Measurements from ENCODE around the gene GRIN2A. TPM values are rescaled to one million over a fixed set of nuclear protein-coding genes. Genes with fewer than 3 reads are reported as not detected.

GRIN2A gene
- total and polyA plus RNA-seq, 2 of the 8 experiments (the other 6 are each of a cell fraction or from before 2014, with no cell fraction given), result 0.18 to 1.8 TPM

DNA sequence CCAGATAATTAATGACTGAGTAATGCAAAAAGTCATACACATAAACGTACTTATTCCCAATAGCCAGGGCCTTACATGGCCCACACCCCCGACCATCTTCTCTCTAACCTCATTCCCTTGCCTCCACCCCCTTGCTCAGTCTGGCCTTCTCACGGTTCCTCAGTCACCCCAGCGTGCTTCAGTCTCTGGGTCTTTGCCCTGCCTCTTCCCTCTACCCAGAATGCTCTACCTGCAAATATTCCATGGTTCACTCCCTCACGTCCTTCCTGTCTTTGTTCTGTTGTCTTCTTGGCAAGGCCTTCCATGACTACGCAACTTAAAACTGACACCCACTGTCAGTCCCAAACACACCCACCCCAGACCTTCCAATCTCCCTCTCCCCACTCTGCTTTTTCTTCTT is 468.3 kb downstream of the GRIN2A start (continued):
- TF ChIP-seq, protein P1, sequence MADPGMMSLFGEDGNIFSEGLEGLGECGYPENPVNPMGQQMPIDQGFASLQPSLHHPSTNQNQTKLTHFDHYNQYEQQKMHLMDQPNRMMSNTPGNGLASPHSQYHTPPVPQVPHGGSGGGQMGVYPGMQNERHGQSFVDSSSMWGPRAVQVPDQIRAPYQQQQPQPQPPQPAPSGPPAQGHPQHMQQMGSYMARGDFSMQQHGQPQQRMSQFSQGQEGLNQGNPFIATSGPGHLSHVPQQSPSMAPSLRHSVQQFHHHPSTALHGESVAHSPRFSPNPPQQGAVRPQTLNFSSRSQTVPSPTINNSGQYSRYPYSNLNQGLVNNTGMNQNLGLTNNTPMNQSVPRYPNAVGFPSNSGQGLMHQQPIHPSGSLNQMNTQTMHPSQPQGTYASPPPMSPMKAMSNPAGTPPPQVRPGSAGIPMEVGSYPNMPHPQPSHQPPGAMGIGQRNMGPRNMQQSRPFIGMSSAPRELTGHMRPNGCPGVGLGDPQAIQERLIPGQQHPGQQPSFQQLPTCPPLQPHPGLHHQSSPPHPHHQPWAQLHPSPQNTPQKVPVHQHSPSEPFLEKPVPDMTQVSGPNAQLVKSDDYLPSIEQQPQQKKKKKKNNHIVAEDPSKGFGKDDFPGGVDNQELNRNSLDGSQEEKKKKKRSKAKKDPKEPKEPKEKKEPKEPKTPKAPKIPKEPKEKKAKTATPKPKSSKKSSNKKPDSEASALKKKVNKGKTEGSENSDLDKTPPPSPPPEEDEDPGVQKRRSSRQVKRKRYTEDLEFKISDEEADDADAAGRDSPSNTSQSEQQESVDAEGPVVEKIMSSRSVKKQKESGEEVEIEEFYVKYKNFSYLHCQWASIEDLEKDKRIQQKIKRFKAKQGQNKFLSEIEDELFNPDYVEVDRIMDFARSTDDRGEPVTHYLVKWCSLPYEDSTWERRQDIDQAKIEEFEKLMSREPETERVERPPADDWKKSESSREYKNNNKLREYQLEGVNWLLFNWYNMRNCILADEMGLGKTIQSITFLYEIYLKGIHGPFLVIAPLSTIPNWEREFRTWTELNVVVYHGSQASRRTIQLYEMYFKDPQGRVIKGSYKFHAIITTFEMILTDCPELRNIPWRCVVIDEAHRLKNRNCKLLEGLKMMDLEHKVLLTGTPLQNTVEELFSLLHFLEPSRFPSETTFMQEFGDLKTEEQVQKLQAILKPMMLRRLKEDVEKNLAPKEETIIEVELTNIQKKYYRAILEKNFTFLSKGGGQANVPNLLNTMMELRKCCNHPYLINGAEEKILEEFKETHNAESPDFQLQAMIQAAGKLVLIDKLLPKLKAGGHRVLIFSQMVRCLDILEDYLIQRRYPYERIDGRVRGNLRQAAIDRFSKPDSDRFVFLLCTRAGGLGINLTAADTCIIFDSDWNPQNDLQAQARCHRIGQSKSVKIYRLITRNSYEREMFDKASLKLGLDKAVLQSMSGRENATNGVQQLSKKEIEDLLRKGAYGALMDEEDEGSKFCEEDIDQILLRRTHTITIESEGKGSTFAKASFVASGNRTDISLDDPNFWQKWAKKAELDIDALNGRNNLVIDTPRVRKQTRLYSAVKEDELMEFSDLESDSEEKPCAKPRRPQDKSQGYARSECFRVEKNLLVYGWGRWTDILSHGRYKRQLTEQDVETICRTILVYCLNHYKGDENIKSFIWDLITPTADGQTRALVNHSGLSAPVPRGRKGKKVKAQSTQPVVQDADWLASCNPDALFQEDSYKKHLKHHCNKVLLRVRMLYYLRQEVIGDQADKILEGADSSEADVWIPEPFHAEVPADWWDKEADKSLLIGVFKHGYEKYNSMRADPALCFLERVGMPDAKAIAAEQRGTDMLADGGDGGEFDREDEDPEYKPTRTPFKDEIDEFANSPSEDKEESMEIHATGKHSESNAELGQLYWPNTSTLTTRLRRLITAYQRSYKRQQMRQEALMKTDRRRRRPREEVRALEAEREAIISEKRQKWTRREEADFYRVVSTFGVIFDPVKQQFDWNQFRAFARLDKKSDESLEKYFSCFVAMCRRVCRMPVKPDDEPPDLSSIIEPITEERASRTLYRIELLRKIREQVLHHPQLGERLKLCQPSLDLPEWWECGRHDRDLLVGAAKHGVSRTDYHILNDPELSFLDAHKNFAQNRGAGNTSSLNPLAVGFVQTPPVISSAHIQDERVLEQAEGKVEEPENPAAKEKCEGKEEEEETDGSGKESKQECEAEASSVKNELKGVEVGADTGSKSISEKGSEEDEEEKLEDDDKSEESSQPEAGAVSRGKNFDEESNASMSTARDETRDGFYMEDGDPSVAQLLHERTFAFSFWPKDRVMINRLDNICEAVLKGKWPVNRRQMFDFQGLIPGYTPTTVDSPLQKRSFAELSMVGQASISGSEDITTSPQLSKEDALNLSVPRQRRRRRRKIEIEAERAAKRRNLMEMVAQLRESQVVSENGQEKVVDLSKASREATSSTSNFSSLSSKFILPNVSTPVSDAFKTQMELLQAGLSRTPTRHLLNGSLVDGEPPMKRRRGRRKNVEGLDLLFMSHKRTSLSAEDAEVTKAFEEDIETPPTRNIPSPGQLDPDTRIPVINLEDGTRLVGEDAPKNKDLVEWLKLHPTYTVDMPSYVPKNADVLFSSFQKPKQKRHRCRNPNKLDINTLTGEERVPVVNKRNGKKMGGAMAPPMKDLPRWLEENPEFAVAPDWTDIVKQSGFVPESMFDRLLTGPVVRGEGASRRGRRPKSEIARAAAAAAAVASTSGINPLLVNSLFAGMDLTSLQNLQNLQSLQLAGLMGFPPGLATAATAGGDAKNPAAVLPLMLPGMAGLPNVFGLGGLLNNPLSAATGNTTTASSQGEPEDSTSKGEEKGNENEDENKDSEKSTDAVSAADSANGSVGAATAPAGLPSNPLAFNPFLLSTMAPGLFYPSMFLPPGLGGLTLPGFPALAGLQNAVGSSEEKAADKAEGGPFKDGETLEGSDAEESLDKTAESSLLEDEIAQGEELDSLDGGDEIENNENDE (IDR thresholded peaks at IDR 0.05; ENCODE audit: insufficient replicate concordance, low read length), result no peak
- no peak for TF ChIP-seq EGR1 (IDR thresholded peaks at IDR 0.05; ENCODE audit: borderline replicate concordance, low read depth, low read length)
- no peak for TF ChIP-seq TCF12 (IDR thresholded peaks at IDR 0.05; ENCODE audit: low read depth, low read length)
